Suprapubic skin (tissue), 3 donors: ENCODE data around the gene SMIM3.

Source experiments
- CTCF ChIP-seq, 2 donors: fragments of 200-600 bp in 1 of 2; fragments of 450-650 bp in 1 of 2; sonication (generic) in 1 of 2; IDR thresholded peaks; one replicate each; pipeline ENCODE4 v1.5.1; 2016 to 2019; ENCODE audit warnings: antibody characterized with exemption in 2 of 2, mild to moderate bottlenecking in 1 of 2, moderate library complexity in 1 of 2
- POLR2A ChIP-seq, 2 donors: fragments of 450-650 bp; IDR thresholded peaks; one replicate each; pipeline ENCODE4 v1.6.1; 2017; ENCODE audit warnings: antibody characterized with exemption in 2 of 2, mild to moderate bottlenecking in 2 of 2, moderate library complexity in 2 of 2

DNA sequence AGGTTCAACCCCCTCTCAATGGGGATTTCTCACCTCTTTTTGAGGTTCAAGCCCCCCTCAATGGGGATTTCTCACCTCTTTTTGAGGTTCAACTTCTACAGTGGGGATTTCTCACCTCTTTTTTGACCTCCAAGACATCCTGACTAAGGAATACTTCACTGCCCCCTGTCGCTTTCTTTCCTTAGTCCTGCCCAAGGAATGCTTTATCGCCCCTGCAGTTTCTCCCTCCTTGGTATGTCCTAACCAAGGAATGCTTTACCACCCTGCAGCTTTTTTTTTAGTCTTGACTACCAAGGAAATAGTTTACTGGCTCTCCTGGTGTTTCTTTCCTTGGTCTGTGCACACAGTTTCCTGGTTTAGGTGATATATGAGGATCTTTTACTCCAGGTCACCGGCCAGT is 58.1 kb downstream of the SMIM3 start:
- no peak for TF ChIP-seq POLR2A (IDR thresholded peaks at IDR 0.05)
- TF ChIP-seq CTCF (IDR thresholded peaks at IDR 0.05), result no peak
